ENCODE results near the gene CCDC142.
"Not testable (repeated sequence)": the region's sequence is repeated elsewhere in the genome, so short reads cannot be mapped to it uniquely, and the experiment has no call there.

CCDC142 gene

GRCh38 chr2:74474899-74475298, 7.9 kb downstream of the CCDC142 start:
- no peak overlapping the region for H3K9ac ChIP-seq (ENCODE audit: low read depth, low read length)
- H3K27ac ChIP-seq (ENCODE audit: low read depth, low read length), result no peak overlapping the region
- no peaks in the 10 kb centered on the region for H3K9me3 ChIP-seq (ENCODE audit: control insufficient read depth, insufficient read depth, low read length)
- peaks cover 36% of the 10 kb centered on the region for H3K36me3 ChIP-seq (ENCODE audit: control insufficient read depth, insufficient read depth, low read length)
- peaks cover 10% of the 10 kb centered on the region; the same call in 1 of the 2 replicates for H3K4me1 ChIP-seq (ENCODE audit: control insufficient read depth, insufficient read depth, low read length)
- no peak overlapping the region for H3K4me3 ChIP-seq (ENCODE audit: low read depth, low read length)
- H3K27me3 ChIP-seq (ENCODE audit: control insufficient read depth, insufficient read depth, low read length), result no peaks in the 10 kb centered on the region

DNA sequence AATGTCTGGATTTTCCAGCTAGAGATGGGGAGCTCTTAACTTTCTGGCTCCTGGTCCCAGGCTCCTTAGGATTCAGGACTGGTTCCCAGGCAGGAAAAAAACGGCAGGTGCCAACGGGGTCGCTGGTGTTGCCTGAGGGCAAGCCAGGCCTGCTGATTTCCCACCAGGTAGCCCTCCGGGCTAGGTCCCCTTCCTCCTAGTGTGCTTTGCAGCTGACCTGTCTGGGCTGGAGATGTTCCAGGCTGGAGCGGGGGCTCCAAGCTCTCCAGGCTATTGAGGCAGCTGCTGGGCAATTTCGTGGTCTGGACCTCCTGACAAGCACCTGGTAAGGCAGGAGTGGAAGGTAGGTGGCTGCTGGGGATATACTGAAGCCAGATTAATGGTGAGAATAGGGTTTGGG, 8.3 kb downstream of the CCDC142 start:
- Histone ChIP-seq H3K4me3 (ENCODE audit: low read depth, low read length) (no peak overlapping the region), H3K4me1 (ENCODE audit: control insufficient read depth, insufficient read depth, low read length) (peaks cover 10% of the 10 kb centered on the region; the same call in 1 of the 2 replicates), H3K27me3 (ENCODE audit: control insufficient read depth, insufficient read depth, low read length) (no peaks in the 10 kb centered on the region), H3K9me3 (ENCODE audit: control insufficient read depth, insufficient read depth, low read length) (no peaks in the 10 kb centered on the region), H3K36me3 (ENCODE audit: control insufficient read depth, insufficient read depth, low read length) (peaks cover 31% of the 10 kb centered on the region), H3K27ac (ENCODE audit: low read depth, low read length) (no peak overlapping the region), H3K9ac (ENCODE audit: low read depth, low read length) (no peak overlapping the region)

DNA sequence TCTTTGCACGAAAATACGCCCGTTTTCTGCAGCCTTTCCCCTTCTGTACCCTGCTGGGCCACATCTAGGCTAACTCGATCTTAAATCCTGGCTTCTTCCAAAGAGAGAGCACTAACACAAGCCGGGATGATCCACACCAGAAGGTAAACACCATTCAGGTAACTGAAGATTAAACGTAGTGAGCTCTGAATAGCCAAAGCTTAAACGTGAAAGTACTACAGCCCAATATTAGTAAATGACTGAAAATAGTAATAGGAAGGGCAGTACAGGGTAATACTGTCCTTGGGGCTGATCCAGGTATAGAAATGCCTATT, 9.9 kb downstream of the CCDC142 start:
- Histone ChIP-seq H3K9ac (ENCODE audit: low read depth, low read length) (peak overlapping the region; percentile 81), H3K27me3 (ENCODE audit: control insufficient read depth, insufficient read depth, low read length) (no peaks in the 10 kb centered on the region), H3K4me3 (ENCODE audit: low read depth, low read length) (peak overlapping the region; percentile 99), H3K4me1 (ENCODE audit: control insufficient read depth, insufficient read depth, low read length) (peaks cover 10% of the 10 kb centered on the region; the same call in 1 of the 2 replicates), H3K27ac (ENCODE audit: low read depth, low read length) (peak overlapping the region; percentile 95), H3K36me3 (ENCODE audit: control insufficient read depth, insufficient read depth, low read length) (peaks cover 27% of the 10 kb centered on the region), H3K9me3 (ENCODE audit: control insufficient read depth, insufficient read depth, low read length) (no peaks in the 10 kb centered on the region)

- Histone ChIP-seq H3K27ac (ENCODE audit: low read depth, low read length) (peak within 1 kb of the TSS; percentile 95), H3K9ac (ENCODE audit: low read depth, low read length) (peak within 1 kb of the TSS; percentile 81), H3K4me1 (ENCODE audit: control insufficient read depth, insufficient read depth, low read length) (peaks cover 10% of the 10 kb centered on the region; the same call in 1 of the 2 replicates), H3K27me3 (ENCODE audit: control insufficient read depth, insufficient read depth, low read length) (no peaks in the 10 kb centered on the region), H3K9me3 (ENCODE audit: control insufficient read depth, insufficient read depth, low read length) (no peaks in the 10 kb centered on the region), H3K4me3 (ENCODE audit: low read depth, low read length) (peak within 1 kb of the TSS; percentile 99), H3K36me3 (ENCODE audit: control insufficient read depth, insufficient read depth, low read length) (peaks cover 22% of the 10 kb centered on the region)
Observed at GRCh38 chr2:74472086-74472944, 10.5 kb downstream of the CCDC142 start, which contains the start of gene MRPL53. MRPL53 (minus strand) TSS chr2:74472680; CDS start chr2:74472660, 20 bp downstream.

- Histone ChIP-seq H3K27ac (ENCODE audit: low read depth, low read length) (peak overlapping the region; percentile 95), H3K4me1 (ENCODE audit: control insufficient read depth, insufficient read depth, low read length) (peaks cover 10% of the 10 kb centered on the region; the same call in 1 of the 2 replicates), H3K36me3 (ENCODE audit: control insufficient read depth, insufficient read depth, low read length) (peaks cover 17% of the 10 kb centered on the region)
Observed at GRCh38 chr2:74471332-74472065, 11.3 kb downstream of the CCDC142 start.

GRCh38 chr2:74470742-74471141, 12.1 kb downstream of the CCDC142 start:
- peaks cover 16% of the 10 kb centered on the region for H3K36me3 ChIP-seq (ENCODE audit: control insufficient read depth, insufficient read depth, low read length)
- not testable (repeated sequence) for H3K4me3 ChIP-seq (ENCODE audit: low read depth, low read length); H3K9ac ChIP-seq (ENCODE audit: low read depth, low read length); H3K9me3 ChIP-seq (ENCODE audit: control insufficient read depth, insufficient read depth, low read length); H3K27me3 ChIP-seq (ENCODE audit: control insufficient read depth, insufficient read depth, low read length); H3K27ac ChIP-seq (ENCODE audit: low read depth, low read length)
- peaks cover 13% of the 10 kb centered on the region; the same call in 1 of the 2 replicates for H3K4me1 ChIP-seq (ENCODE audit: control insufficient read depth, insufficient read depth, low read length)

More at GRCh38 chr2:74471332-74472065, 11.3 kb downstream of the CCDC142 start:
- no peaks in the 10 kb centered on the region for H3K27me3 ChIP-seq (ENCODE audit: control insufficient read depth, insufficient read depth, low read length)
- peak overlapping the region; percentile 81 for H3K9ac ChIP-seq (ENCODE audit: low read depth, low read length)
- peak overlapping the region; percentile 99 for H3K4me3 ChIP-seq (ENCODE audit: low read depth, low read length)
- no peaks in the 10 kb centered on the region for H3K9me3 ChIP-seq (ENCODE audit: control insufficient read depth, insufficient read depth, low read length)

DNA sequence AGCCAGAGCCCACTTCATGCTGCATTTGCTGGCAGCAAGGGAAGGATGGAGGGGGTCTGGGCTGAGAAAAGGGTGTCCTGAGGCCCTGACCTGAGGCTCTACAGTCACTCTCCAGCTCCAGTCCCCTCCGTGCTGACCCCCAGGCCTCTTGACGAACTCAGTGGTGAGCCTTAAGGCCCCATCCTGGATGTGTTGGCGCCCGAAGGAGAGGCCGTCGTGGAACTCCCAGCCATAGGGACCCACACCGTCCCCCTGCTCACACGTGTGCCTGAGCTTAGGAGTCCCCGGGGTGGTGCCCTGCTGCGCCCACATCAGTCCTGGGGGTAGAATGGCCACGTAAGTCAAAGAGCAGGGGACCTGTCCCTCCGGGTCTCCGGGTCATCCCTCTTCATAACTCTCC, 18.4 kb downstream of the CCDC142 start:
- peak overlapping the region; percentile 82 for H3K4me3 ChIP-seq (ENCODE audit: low read depth, low read length)
- peak overlapping the region; percentile 32 for H3K9ac ChIP-seq (ENCODE audit: low read depth, low read length)
- peaks cover 7% of the 10 kb centered on the region for H3K4me1 ChIP-seq (ENCODE audit: control insufficient read depth, insufficient read depth, low read length)
- H3K27ac ChIP-seq (ENCODE audit: low read depth, low read length), result no peak overlapping the region
- H3K9me3 ChIP-seq (ENCODE audit: control insufficient read depth, insufficient read depth, low read length), result no peaks in the 10 kb centered on the region
- H3K36me3 ChIP-seq (ENCODE audit: control insufficient read depth, insufficient read depth, low read length), result peaks cover 15% of the 10 kb centered on the region
- H3K27me3 ChIP-seq (ENCODE audit: control insufficient read depth, insufficient read depth, low read length), result no peaks in the 10 kb centered on the region

- Histone ChIP-seq H3K27ac (ENCODE audit: low read depth, low read length) (no peak overlapping the region), H3K4me3 (ENCODE audit: low read depth, low read length) (no peak overlapping the region), H3K9me3 (ENCODE audit: control insufficient read depth, insufficient read depth, low read length) (no peaks in the 10 kb centered on the region), H3K4me1 (ENCODE audit: control insufficient read depth, insufficient read depth, low read length) (peaks cover 7% of the 10 kb centered on the region), H3K27me3 (ENCODE audit: control insufficient read depth, insufficient read depth, low read length) (no peaks in the 10 kb centered on the region), H3K36me3 (ENCODE audit: control insufficient read depth, insufficient read depth, low read length) (peaks cover 15% of the 10 kb centered on the region), H3K9ac (ENCODE audit: low read depth, low read length) (no peak overlapping the region)
Observed at GRCh38 chr2:74462786-74463105, 20.1 kb downstream of the CCDC142 start.

DNA sequence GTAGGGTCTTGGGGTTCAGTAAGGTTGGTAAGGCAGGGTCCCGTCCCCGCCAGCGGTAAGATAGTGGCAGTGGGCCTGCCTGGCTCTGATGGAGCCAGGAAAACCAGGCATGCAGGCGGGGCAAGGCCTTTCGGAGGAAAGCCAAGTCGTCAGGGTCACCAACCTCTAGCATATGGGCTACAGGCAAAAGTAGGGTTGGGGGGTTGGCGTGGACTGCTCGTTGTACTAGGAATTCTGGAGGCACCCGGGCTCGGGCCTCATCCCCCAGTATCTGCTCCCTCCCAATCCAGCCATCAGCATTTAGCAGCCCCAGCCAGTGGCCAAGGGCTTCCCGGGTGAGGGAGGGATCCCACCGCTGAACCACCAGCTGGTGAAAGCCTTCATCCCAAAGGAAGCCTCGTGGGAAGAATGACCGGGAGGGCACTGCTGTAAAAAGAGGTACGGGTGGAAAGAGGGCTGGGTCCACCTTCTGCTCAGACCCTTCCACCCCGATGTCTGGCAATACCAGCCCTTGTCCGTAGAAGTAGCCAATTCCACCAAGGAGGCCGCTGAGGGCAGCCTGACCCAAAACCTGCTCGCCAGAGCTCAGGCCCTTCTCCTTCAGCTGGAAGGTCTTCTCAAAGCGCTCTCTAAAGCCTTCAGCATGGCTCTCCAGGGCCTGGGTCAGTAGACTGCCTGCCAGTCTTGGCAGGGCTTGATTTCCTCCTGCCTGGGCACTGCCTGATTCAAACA, 20.6 kb downstream of the CCDC142 start:
- H3K9ac ChIP-seq (ENCODE audit: low read depth, low read length), result no peak overlapping the region
- peaks cover 7% of the 10 kb centered on the region for H3K4me1 ChIP-seq (ENCODE audit: control insufficient read depth, insufficient read depth, low read length)
- H3K27ac ChIP-seq (ENCODE audit: low read depth, low read length), result no peak overlapping the region
- H3K4me3 ChIP-seq (ENCODE audit: low read depth, low read length), result no peak overlapping the region
- H3K36me3 ChIP-seq (ENCODE audit: control insufficient read depth, insufficient read depth, low read length), result peaks cover 15% of the 10 kb centered on the region
- no peaks in the 10 kb centered on the region for H3K9me3 ChIP-seq (ENCODE audit: control insufficient read depth, insufficient read depth, low read length)
- H3K27me3 ChIP-seq (ENCODE audit: control insufficient read depth, insufficient read depth, low read length), result no peaks in the 10 kb centered on the region

DNA sequence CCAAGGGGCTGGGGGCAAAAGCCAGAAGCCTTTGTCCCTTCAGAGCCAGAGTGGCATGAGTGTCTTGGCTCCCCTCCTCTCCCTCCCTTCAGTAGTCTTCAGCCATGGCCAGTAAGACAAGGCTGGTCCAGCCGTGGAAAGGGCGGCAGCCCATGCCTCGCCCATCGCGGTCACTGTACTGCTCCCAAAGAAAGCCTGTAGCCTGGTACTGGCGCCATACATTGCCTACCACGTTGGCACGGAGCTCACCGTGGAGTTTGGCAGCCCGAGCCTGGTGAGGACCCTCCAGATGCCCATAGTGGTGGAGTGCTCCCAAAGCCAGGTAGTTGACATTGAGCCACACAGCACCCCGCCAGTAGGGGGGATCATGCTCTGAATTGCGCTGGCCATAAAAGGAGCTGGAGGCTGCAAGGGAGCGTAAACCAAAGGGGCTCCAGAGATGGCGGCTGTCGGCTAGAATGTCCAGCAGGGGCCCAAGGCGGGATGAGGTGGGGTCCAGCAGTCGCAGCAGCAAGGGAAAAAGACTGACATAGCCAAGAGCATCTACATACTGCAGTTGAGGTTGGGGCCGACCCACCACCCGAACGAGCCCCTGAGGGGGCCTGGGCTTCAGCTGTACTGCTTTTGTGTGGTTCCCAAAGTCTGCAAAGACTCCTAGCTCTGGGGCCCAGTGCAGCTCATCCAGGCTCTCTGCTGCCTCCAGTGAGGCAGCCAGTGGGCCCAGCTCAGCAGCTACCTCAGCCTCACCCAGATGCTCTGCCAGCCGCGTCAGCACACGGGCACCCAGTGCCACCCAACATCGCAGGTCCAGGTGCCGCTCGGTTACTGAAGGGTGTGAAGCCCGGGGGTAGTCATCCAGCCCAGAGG, 21.4 kb downstream of the CCDC142 start:
- Histone ChIP-seq H3K27ac (ENCODE audit: low read depth, low read length) (peak overlapping the region; percentile 38), H3K27me3 (ENCODE audit: control insufficient read depth, insufficient read depth, low read length) (no peaks in the 10 kb centered on the region), H3K36me3 (ENCODE audit: control insufficient read depth, insufficient read depth, low read length) (peaks cover 15% of the 10 kb centered on the region), H3K4me1 (ENCODE audit: control insufficient read depth, insufficient read depth, low read length) (peaks cover 11% of the 10 kb centered on the region), H3K4me3 (ENCODE audit: low read depth, low read length) (no peak overlapping the region), H3K9me3 (ENCODE audit: control insufficient read depth, insufficient read depth, low read length) (no peaks in the 10 kb centered on the region), H3K9ac (ENCODE audit: low read depth, low read length) (no peak overlapping the region)

Measured in HUES48 (cell line).